Renal pelvis (tissue), 4 donors: ENCODE results near the gene PRCD. TPM values are rescaled to one million over a fixed set of nuclear protein-coding genes. Genes with fewer than 3 reads are reported as not detected.
A peak's percentile ranks its signal among the peaks of the same experiment; 100 is the strongest.
"Not testable (repeated sequence)": the region's sequence is repeated elsewhere in the genome, so short reads cannot be mapped to it uniquely, and the experiment has no call there.

Experiments
- DNase-seq: peaks from one replicate; pipeline ENCODE4 v3.0.0-alpha.2; 2013
- polyA plus RNA-seq, 3 donors: library from polyadenylated mRNA; unstranded; fragments of 120-200 nt; gene quantifications; one replicate each; pipeline ENCODE4 v1.2.1, GENCODE V29; 2013; ENCODE audit not compliant: insufficient read length in 3 of 3

Gene PRCD
- polyA plus RNA-seq, 3 donors, result 2.7 to 5.3 (median 4.6) TPM

GRCh38 chr17:76527016-76527415 is 12.8 kb upstream of the PRCD start:
- DNase-seq, result not testable (repeated sequence)

DNA sequence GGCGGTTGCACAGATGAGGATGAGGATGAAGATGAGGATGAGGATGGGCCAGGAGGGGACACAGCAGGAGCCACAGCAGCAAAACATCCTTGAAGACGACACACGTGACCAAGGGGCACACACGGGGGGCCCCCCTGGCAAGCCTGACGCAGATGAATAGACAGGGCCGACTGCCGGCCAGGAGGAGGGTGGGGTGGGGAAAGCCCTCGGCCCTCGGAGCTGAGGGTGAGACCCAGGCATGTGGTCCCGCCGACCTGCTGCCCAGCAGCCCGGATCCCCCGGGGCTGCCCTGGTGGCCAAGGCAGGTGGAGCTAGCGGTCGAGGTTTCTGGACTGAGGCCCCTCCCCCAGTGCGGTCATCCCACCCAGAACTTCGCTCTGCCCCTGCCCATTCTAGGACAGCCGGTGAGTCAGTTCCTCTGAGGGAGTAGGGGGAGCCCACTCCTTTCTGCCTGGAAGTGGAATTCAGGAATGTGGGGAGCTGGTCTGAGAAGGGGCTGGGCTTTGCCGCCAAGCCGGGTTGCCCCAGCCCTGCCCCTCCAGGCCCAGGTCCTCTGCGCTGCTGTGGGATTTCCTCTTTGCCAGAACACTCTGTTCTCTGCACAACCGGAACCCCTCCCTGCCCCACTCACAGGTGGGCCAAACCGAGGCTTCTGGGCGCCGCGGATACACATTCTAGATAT is 12.3 kb upstream of the PRCD start:
- DNase-seq, result peak; percentile 73

GRCh38 chr17:76528156-76528527 is 11.7 kb upstream of the PRCD start:
- no peak for DNase-seq

GRCh38 chr17:76528528-76529223 is 11.2 kb upstream of the PRCD start:
- no peak for DNase-seq

DNA sequence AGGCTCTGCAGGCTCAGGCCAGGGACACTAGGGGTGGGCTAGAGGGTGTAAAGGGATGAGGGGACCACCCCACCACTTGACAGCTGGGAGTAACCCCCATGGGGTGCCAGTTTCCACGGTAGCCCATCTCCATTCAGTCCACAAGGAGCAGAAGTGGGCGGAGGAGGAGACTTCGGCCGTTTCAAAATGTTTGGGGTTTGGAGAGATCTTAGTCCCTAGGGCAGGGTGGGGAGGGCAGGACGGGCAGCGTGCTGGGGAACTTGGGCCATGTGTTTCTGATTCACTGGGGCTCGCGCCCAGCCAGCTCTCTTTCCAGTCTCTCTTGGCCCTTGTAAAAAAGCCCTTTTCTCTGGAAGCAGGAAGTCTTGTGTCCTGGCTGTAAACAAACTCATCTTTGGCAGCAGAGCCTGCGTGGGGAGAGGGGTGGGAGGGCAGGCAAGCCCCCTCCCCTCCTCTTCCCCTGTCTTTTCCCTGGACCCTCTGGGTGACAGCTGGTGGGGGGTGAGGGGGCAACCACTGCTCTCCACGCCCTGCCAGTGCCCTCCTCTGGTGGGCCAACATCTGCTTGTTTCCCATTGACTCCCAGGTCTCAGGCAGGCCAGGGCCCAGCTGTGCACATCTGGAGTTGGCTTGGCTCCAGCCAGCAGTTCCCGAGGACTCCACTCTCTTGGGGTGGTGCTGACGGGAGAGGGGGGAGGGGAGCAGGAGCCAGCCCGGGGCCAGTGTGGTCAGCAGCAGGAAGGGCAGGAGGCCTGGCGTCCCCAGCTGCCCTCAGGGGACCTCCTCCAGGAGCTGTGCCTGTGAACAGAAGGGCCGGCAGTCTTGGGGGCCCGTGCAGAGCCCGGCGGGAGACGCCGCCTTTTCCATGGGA is 10.4 kb upstream of the PRCD start:
- peak; percentile 83 for DNase-seq

DNA sequence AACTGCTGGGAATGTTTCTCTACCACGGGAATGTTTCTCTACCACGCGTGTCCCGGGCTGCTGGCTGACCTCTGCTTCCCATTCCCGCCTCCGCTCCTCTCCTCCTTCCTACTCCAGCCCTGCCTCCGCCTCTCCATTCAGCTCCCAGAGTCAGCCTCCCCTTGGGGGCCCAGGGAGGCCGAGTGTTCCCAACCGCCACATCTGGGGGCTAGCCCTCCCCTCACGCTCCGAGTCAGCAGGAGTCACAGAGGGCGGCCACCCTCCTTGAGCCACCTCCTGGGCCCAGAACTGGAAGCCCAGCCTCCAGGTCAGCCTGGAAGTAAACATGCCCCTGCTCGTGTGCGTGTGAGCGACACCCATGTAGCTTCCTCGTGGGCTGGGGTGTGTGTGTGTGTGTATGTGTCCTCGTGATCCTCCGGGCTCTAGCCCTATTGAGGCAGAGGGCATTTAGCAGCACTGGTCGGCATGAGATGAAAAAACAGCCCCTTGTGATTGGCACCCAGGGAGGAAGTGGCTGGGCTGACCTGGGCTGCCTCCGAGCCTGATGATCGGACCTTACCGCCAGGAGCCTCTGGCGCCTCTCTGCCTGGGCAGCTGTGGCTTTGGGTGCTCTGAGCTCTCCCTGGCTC is 9.6 kb upstream of the PRCD start:
- no peak for DNase-seq

DNA sequence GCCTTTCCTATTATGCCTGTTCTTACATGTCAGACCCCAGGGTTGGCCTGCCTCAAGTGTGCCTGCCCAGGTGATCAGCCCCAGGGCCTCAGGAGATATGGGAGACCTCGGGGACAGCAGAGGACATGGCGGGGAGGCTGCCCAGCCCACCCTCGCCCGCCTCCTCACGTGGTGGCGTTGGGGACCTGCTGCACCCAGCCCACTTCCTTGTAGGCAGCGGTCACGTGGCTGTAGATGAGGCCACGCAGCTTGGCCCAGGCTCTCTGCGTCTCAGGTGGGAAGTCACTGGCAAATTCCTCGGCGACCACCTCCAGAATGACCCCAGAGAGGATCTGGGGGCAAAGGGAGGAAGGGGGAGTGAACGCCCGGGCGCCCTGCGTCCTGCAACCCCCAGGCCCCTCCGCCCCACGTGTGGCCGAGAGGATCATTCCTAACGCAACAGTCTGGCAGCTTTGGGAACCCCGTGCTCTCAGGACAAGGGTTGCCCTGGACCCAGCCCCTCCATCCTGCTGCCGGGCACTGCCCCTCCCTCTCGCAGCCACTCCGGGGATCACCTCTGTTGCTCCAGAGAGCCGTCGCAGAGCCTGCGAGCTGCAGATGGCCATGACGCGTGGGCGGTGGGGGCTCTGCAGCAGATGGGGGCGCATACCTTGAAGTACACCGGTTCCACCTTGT is 8.9 kb upstream of the PRCD start:
- no peak for DNase-seq

DNA sequence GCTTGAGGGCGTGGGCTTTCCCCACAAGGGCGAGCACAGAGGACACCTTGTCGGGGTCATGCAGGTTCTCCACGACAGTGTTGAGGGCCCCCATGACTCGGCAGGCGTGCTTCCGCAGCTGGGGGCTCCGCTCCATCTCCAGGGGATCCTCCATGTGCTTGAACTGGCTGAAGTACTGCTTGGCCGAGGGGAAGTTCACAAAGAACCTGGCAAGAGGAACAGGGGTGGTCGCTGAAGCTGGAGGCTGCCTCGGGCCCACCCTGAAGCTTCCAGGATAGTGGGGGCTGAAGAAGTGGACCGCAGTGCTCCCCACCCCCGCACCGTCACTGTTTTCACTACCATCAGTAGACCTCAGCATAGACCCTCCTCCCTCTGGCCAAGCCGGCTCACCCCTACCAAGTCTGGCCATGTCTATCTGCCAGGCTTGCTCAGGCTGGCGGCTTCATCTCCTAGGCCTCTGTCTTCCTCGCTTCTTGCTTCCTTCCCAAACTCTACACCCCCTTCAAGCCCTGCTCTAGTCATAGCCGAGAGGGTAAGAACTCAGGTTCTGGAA is 8.3 kb upstream of the PRCD start:
- no peak for DNase-seq

GRCh38 chr17:76532072-76532651 is 7.7 kb upstream of the PRCD start:
- DNase-seq, result no peak

GRCh38 chr17:76533640-76534359 is 6.0 kb upstream of the PRCD start:
- not testable (repeated sequence) for DNase-seq

GRCh38 chr17:76534831-76535732 is 4.8 kb upstream of the PRCD start:
- DNase-seq, result no peak

GRCh38 chr17:76535788-76536510 is 3.9 kb upstream of the PRCD start:
- no peak for DNase-seq

DNA sequence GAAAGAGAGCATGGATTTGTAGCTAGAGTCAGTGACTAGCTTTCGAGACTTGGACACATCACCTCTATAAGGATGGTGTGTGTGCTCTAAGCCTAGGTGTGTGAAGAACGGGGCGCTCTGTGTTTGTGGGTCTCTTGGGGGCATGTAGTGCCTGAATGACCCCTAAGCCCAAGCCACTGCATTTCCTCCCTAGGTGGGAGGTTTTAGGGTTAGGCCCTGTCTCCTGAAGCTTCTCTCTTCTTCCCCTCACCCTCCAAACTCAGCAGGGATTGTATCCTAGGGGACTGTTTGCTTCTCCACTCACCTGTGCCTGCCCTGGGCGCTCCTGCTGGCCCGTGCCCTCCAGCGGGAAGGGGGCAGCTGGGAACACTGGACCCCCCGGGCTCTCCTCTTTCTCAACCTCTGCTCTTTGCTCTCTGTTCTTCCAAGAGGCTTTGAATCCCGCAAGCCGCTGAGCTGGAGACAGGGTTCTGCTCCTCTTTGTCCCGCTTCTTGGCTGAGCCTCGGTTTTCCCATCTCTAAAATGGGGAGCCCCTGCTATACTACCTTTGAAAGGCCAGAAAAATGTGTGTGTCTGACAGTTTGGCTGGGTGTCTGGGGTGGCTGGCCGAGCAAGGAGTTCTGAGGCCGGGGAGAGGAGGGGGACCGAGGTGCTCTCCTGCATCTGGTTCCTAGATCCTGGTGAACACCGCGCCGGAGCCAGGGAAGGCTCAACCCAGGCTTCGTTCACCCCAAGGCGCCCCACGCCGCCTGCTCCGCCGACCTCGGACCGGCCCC is 3.1 kb upstream of the PRCD start:
- DNase-seq, result no peak

DNA sequence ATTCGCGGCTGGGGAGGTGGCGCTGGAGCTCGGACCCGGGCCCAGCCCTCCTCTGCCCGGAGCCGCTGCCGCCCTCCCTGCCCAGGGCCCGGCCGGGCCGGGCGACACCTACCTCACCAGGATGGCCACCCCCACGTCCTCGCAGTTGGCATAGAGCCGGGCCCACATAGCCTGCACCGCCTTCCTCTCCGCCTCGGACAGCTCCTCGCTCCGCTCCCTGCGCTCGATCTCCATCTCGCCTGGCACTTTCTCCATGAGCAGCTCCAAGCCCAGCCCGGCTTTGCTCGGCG is 2.6 kb upstream of the PRCD start:
- DNase-seq, result no peak

- DNase-seq, result no peak
Observed at GRCh38 chr17:76537578-76538280, 2.1 kb upstream of the PRCD start, which contains the start of gene CYGB. TSS of gene CYGB (minus strand) at chr17:76537709. CDS start at chr17:76537542, 167 bp downstream.

DNA sequence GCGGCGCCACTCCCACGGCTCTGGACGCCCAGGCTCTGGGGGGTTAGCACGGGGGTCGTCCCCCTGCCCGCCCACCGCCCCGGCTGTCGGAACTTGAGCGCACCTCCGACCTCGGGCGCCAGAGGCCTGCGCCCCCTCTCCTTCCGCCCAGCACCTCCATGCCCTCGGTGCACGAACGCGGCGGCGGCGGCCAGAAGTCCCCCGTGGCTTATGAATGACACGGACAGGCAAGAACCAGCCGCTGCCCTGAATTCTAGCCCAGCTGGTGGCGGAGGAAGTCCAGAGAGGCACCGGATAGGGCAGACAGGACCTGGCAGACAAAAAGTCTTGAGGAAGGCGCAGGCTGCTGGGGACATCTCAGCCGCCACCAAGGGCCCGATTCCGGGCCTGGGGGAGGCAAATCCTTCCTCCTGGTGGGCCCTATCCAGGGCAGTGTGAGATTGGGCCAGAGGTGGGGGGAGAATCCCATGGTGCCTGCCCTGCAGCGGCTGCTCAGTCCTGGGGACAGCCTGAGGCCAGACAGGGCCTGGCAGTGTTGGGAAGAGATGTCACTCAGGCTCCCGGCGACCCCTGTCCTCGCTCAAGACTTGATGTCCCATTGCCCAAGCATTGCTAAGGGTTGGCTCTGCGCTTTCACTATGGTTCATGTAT is 1.4 kb upstream of the PRCD start:
- DNase-seq, result no peak
